K562 (cell line): ENCODE results near the gene KMT2C. TPM values are rescaled to one million over a fixed set of nuclear protein-coding genes. Genes with fewer than 3 reads are reported as not detected.

ENCODE experiments used
- ATAC-seq: fragments of 200-7000 bp; cut with Tn5 transposase; 3 replicates; pipeline ENCODE4 v1.9.1; 2020; ENCODE audit warnings: moderate library complexity
- BruUV-seq: library from RNA; stranded (reverse); fragments of 400-500 nt; replicated peaks from 2 replicates; lab custom pipeline; 2021; lab: Mats Ljungman, UMichigan
- CTCF ChIA-PET: fragments of 300-600 bp; formaldehyde crosslinking; extraction: SDS; loops from one replicate; lab custom pipeline; 2021; ENCODE audit warnings: low intra/inter-chr PET ratio; lab: Yijun Ruan, JAX
- POLR2A ChIA-PET: fragments of 300-600, 350-650 bp; sonication (Branson Sonifier 250); formaldehyde crosslinking; extraction: SDS; loops from one replicate; lab custom pipeline; 2021; ENCODE audit warnings: antibody characterized with exemption, inconsistent platforms; lab: Yijun Ruan, JAX
- DNase-seq, 4 experiments: peaks; one replicate each; pipeline versions ENCODE4 v3.0.0 to v3.0.0-alpha.2; 2011 to 2018; ENCODE audit warnings: low spot score in 3 of 4, mixed read lengths in 3 of 4; ENCODE audit errors: extremely low read depth in 1 of 4
- FAIRE-seq: peaks from 2 replicates; lab custom pipeline; 2011; peaks lifted over from hg19 to GRCh38; lab: Jason Lieb, UNC
- H2AFZ ChIP-seq: 2 replicates; pipeline ENCODE4 v1.6.0; 2011; ENCODE audit warnings: low read depth, low read length, control low read depth, inconsistent platforms
- H3K27ac ChIP-seq: fragments of 200-600 bp; 3 replicates; pipeline ENCODE4 v1.8.0; 2011; ENCODE audit warnings: low read depth, mild to moderate bottlenecking, control low read depth, inconsistent platforms, low read length, moderate library complexity, mixed read lengths; ENCODE audit errors: extremely low read depth
- H3K27me3 ChIP-seq, 2 experiments: fragments of 300-600 bp in 1 of 2; 2 replicates in 1 of 2; 3 replicates in 1 of 2; pipeline versions ENCODE4 v1.6.0 to v1.8.0; 2011; ENCODE audit warnings: inconsistent platforms in 2 of 2, low read length in 2 of 2, mild to moderate bottlenecking in 1 of 2, mixed read lengths in 1 of 2, moderate library complexity in 1 of 2; ENCODE audit not compliant: control insufficient read depth in 2 of 2, insufficient read depth in 2 of 2
- H3K36me3 ChIP-seq: fragments of 300-600 bp; 3 replicates; pipeline ENCODE4 v1.8.0; 2011; ENCODE audit warnings: mild to moderate bottlenecking, low read length, inconsistent platforms; ENCODE audit not compliant: control insufficient read depth, insufficient read depth
- H3K4me1 ChIP-seq, 2 experiments: fragments of 200-600 bp in 1 of 2; replicated peaks in 1 of 2; 2 replicates in 1 of 2; 3 replicates in 1 of 2; pipeline versions ENCODE4 v1.5.1 to v1.8.0; 2011; ENCODE audit warnings: inconsistent platforms in 2 of 2, low read length in 2 of 2, mild to moderate bottlenecking in 1 of 2, mixed read lengths in 1 of 2, moderate library complexity in 1 of 2; ENCODE audit not compliant: control insufficient read depth in 2 of 2, insufficient read depth in 2 of 2
- H3K4me2 ChIP-seq: 2 replicates; pipeline ENCODE4 v1.6.1; 2011; ENCODE audit warnings: low read length, control low read depth, inconsistent platforms, mixed read lengths; ENCODE audit not compliant: insufficient read depth
- H3K4me3 ChIP-seq: fragments of 200-600 bp; sonication (generic), shearing (Covaris generic); 2 replicates; pipeline ENCODE4 v1.5.1; 2016; ENCODE audit warnings: control low read depth, inconsistent platforms
- H3K79me2 ChIP-seq: fragments of 200-600 bp; 3 replicates; pipeline ENCODE4 v1.8.0; 2011; ENCODE audit warnings: low read length, inconsistent platforms; ENCODE audit not compliant: control insufficient read depth, insufficient read depth
- H3K9ac ChIP-seq, 2 experiments: 2 replicates each; pipeline versions ENCODE4 v1.6.0 to v1.6.1; 2011; ENCODE audit warnings: low read depth in 2 of 2, low read length in 2 of 2, control low read depth in 1 of 2, inconsistent platforms in 1 of 2, mild to moderate bottlenecking in 1 of 2, mixed read lengths in 1 of 2; ENCODE audit not compliant: insufficient read depth in 1 of 2
- H3K9me1 ChIP-seq: one replicate; pipeline ENCODE4 v1.6.0; 2011; ENCODE audit warnings: inconsistent platforms, mild to moderate bottlenecking, low read length, moderate library complexity; ENCODE audit not compliant: control insufficient read depth, insufficient read depth
- H3K9me3 ChIP-seq: replicated peaks from 2 replicates; pipeline ENCODE4 v1.5.1; 2011; ENCODE audit warnings: low read depth, low read length, inconsistent platforms; ENCODE audit not compliant: control insufficient read depth, insufficient read depth
- H4K20me1 ChIP-seq: replicated peaks from 2 replicates; pipeline ENCODE4 v1.6.1; 2011; ENCODE audit warnings: low read length, inconsistent platforms, mixed read lengths; ENCODE audit not compliant: control insufficient read depth, insufficient read depth
- CHD7 ChIP-seq: fragments of 200-600 bp; sonication (generic); IDR thresholded peaks from one replicate; pipeline ENCODE4 v1.6.1; 2012; ENCODE audit warnings: mild to moderate bottlenecking, low read depth, low read length, inconsistent platforms
- JUND ChIP-seq, 2 experiments: IDR thresholded peaks; 2 replicates in 1 of 2; 3 replicates in 1 of 2; pipeline ENCODE4 v1.6.1; 2011; ENCODE audit warnings: borderline replicate concordance in 2 of 2, low read depth in 2 of 2, low read length in 2 of 2, improper control_type of control experiment in 1 of 2, missing biosample characterization in 1 of 2, missing genetic modification characterization in 1 of 2, missing genetic modification reagents in 1 of 2
- NFE2 ChIP-seq: IDR thresholded peaks from 2 replicates; pipeline ENCODE4 v1.6.1; 2014; ENCODE audit warnings: antibody characterized with exemption, low read depth
- NFRKB ChIP-seq: fragments of 450-650 bp; IDR thresholded peaks from 2 replicates; pipeline ENCODE4 v1.6.1; 2016; ENCODE audit warnings: low read depth
- SIN3A ChIP-seq, 2 experiments: fragments of 150-350 bp in 1 of 2; IDR thresholded peaks; 2 replicates each; pipeline ENCODE4 v1.6.1; 2011 to 2016; ENCODE audit warnings: borderline replicate concordance in 2 of 2, low read depth in 2 of 2, low read length in 2 of 2, mild to moderate bottlenecking in 2 of 2, moderate library complexity in 2 of 2; ENCODE audit not compliant: control insufficient read depth in 1 of 2
- ZNF589 ChIP-seq: fragments of 200-800 bp; sonication (Bioruptor generic); IDR thresholded peaks from 2 replicates; pipeline ENCODE4 v1.6.1; 2016; ENCODE audit warnings: low read depth, missing genetic modification characterization, missing compliant biosample characterization
- WGBS: fragments of 100-300 bp; shearing (Covaris generic); methylation state at CpG from one replicate; pipeline ENCODE4 v1.1.6; 2016; ENCODE audit warnings: low coverage, mixed read lengths; ENCODE audit not compliant: insufficient coverage; ENCODE audit errors: missing lambda C conversion rate; 5-methylcytosine and 5-hydroxymethylcytosine counted together
- in situ Hi-C: fragments of 300-500 bp; cut with MboI; formaldehyde crosslinking; loops from 4 replicates; pipeline ENCODE4 v1.15.0; 2018; ENCODE audit warnings: inconsistent platforms, mixed read lengths
- intact Hi-C: fragments of 100-400 bp; cut with micrococcal nuclease; formaldehyde crosslinking; loops from 2 replicates; pipeline ENCODE4 v1.14.2; 2022
- polyA plus RNA-seq, 8 experiments: library from polyadenylated mRNA; depleted of rRNA in 4 of 8; stranded (reverse) in 5 of 8; unstranded in 3 of 8; fragments of >200 nt; fragmentation: Nextera tagmentation in 2 of 8; fragmentation: Illumina TruSeq in 1 of 8; extraction: Ambion mirVana in 2 of 8; extraction: Trizol in 1 of 8; gene quantifications; 2 replicates each; pipeline versions ENCODE4 v1.2.1 to v1.2.3, GENCODE V29; 2011 to 2014; ENCODE audit warnings: inconsistent platforms in 1 of 8, missing spikeins in 1 of 8
- total RNA-seq, 7 experiments: library from RNA; depleted of rRNA in 6 of 7; stranded (reverse); fragments of >200 nt in 6 of 7; fragmentation: Illumina TruSeq in 2 of 7; extraction: Trizol in 2 of 7; gene quantifications; 2 replicates each; pipeline versions ENCODE4 v1.2.1 to v1.2.3, GENCODE V29; 2011 to 2021; ENCODE audit warnings: low replicate concordance in 1 of 7

The KMT2C gene
- total and polyA plus RNA-seq, 9 of the 15 experiments (the other 6 are each of a cell fraction or from before 2014, with no cell fraction given) = 4.9 to 67.8 (median 27.1) TPM

GRCh38 chr7:152462995-152463708 lies 27.3 kb upstream of the KMT2C start:
- intact Hi-C loops = loop anchor here (1.0 to 10.0 kb wide), 2 partner anchors 30 to 118 kb away; no protein-coding TSS in a partner anchor
- ChIA-PET CTCF (no interaction called here), POLR2A (interaction anchor here (0.6 to 2.1 kb wide), 6 partner anchors 10 to 247 kb away, joined by 3 to 6 read pairs (median 4); no protein-coding TSS in a partner anchor)
- Histone ChIP-seq H3K27ac (peak overlapping the region; percentile 86), H3K79me2 (peaks cover 18% of the 10 kb centered on the region), H3K36me3 (no peaks in the 10 kb centered on the region), H4K20me1 (no peaks in the 10 kb centered on the region), H3K9me3 (no peaks in the 10 kb centered on the region; the same call in 1 of the 2 replicates), H3K4me2 (peak overlapping the region; percentile 94), H3K9ac (peak overlapping the region; percentile 86 to 98), H3K4me1 (peaks cover 18 to 19% of the 10 kb centered on the region in 2 experiments), H3K9me1 (no peaks in the 10 kb centered on the region), H3K27me3 (no peaks in the 10 kb centered on the region), H2AFZ (peak overlapping the region; percentile 96), H3K4me3 (peak overlapping the region; percentile 85)
- DNase-seq (peak in 2 of 4 experiments; percentile 58 to 65), FAIRE-seq (no peak), ATAC-seq (peak; percentile 12)
- 2% methylated on average over 26 of the region's 29 CpGs for WGBS
- in situ Hi-C loops = no loop called here
- TSS peak; percentile 74 for BruUV-seq
- TF ChIP-seq JUND (IDR thresholded peaks at IDR 0.05; ENCODE audit: borderline replicate concordance, low read depth, low read length) = no peak
- no peak; the same call in 2 of the 3 replicates for TF ChIP-seq JUND (tag; IDR thresholded peaks at IDR 0.05; ENCODE audit: borderline replicate concordance, low read depth, low read length)
- TF ChIP-seq ZNF589 = no peak
- peak; percentile 73; the same call in 1 of the 2 replicates for TF ChIP-seq NFRKB
- TF ChIP-seq CHD7 = no peak
- TF ChIP-seq NFE2 = no peak
- no peak; a peak in 2 of 4 replicates for TF ChIP-seq SIN3A (IDR thresholded peaks at IDR 0.05; ENCODE audit: borderline replicate concordance in 2 of 2, control insufficient read depth in 1 of 2, low read depth in 2 of 2, low read length in 2 of 2)
